Peyer's patch (tissue), 4 donors: ENCODE data around the gene ATP11B. TPM values are rescaled to one million over a fixed set of nuclear protein-coding genes. Genes with fewer than 3 reads are reported as not detected.

ENCODE experiments used
- DNase-seq, 3 donors: peaks; one replicate each; pipeline ENCODE4 v3.0.0-alpha.2; 2017 to 2019
- H3K27ac ChIP-seq, 4 donors: fragments of 200-600 bp; sonication (generic); one replicate each; pipeline ENCODE4 v1.5.1; 2016 to 2019
- H3K27me3 ChIP-seq, 2 donors: fragments of 200-600 bp; sonication (generic); one replicate each; pipeline ENCODE4 v1.5.1; 2019
- H3K36me3 ChIP-seq, 3 donors: fragments of 200-600 bp; sonication (generic); one replicate each; pipeline ENCODE4 v1.5.1; 2016 to 2019
- H3K4me1 ChIP-seq, 4 donors: fragments of 200-600 bp; sonication (generic); one replicate each; pipeline ENCODE4 v1.5.1; 2016 to 2019
- H3K4me3 ChIP-seq, 4 donors: fragments of 200-600 bp; sonication (generic); 1 replicate in 3 of 4; 2 replicates in 1 of 4; pipeline ENCODE4 v1.5.1; 2016 to 2019; ENCODE audit warnings: mild to moderate bottlenecking in 1 of 4
- H3K9me3 ChIP-seq, 4 donors: fragments of 200-600 bp; sonication (generic); one replicate each; pipeline ENCODE4 v1.5.1; 2016 to 2019; ENCODE audit warnings: mild to moderate bottlenecking in 1 of 4
- POLR2A ChIP-seq, 2 donors: fragments of 450-650 bp; IDR thresholded peaks; one replicate each; pipeline ENCODE4 v1.5.1; 2017; ENCODE audit warnings: antibody characterized with exemption in 2 of 2, mild to moderate bottlenecking in 2 of 2, moderate library complexity in 2 of 2
- total RNA-seq, 4 donors: library from RNA; depleted of rRNA; stranded (reverse); fragments of >200 nt; gene quantifications; one replicate each; pipeline ENCODE4 v1.1.0, GENCODE V29; 2016
- TF ChIP-seq, protein P1 (sequence below), 6 experiments: fragments of 450-650 bp in 4 of 6; fragments of 200-600 bp in 2 of 6; sonication (generic) in 1 of 6; IDR thresholded peaks; one replicate each; pipeline ENCODE4 v1.5.1; 2017 to 2019; ENCODE audit warnings: antibody characterized with exemption in 6 of 6, mild to moderate bottlenecking in 3 of 6, moderate library complexity in 1 of 6

ATP11B gene
- total RNA-seq, 4 donors from 2014 or later = 93.3 to 145 (median 116) TPM

DNA sequence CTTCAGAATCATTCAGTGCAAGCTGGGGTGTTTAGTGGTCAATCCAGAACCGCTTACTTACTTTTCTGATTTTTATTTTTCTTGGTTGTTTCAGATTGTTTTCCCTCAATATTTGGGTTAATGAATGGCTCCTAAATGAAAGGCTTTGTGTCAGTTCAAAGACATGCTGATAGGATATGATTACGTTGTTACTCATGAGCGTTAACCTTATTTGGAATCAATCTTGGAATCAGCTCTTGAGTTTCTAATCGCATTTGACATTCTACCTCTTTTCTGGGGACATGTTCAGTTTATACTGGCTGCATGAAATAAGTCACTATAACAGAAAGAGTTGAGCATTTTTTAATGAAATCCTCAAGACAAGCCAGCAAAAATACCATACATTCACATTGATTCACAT lies 50.2 kb downstream of the ATP11B start:
- Histone ChIP-seq H3K36me3 (peaks cover 0 to 65% (median 0%) of the 10 kb centered on the region in 3 donors), H3K27ac (no peak overlapping the region), H3K4me1 (no peaks in the 10 kb centered on the region), H3K4me3 (no peak overlapping the region), H3K27me3 (no peaks in the 10 kb centered on the region), H3K9me3 (no peaks in the 10 kb centered on the region)
- TF ChIP-seq POLR2A (IDR thresholded peaks at IDR 0.05) = no peak
- TF ChIP-seq, protein P1, sequence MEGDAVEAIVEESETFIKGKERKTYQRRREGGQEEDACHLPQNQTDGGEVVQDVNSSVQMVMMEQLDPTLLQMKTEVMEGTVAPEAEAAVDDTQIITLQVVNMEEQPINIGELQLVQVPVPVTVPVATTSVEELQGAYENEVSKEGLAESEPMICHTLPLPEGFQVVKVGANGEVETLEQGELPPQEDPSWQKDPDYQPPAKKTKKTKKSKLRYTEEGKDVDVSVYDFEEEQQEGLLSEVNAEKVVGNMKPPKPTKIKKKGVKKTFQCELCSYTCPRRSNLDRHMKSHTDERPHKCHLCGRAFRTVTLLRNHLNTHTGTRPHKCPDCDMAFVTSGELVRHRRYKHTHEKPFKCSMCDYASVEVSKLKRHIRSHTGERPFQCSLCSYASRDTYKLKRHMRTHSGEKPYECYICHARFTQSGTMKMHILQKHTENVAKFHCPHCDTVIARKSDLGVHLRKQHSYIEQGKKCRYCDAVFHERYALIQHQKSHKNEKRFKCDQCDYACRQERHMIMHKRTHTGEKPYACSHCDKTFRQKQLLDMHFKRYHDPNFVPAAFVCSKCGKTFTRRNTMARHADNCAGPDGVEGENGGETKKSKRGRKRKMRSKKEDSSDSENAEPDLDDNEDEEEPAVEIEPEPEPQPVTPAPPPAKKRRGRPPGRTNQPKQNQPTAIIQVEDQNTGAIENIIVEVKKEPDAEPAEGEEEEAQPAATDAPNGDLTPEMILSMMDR (IDR thresholded peaks at IDR 0.05) = no peak
- no peak for DNase-seq

DNA sequence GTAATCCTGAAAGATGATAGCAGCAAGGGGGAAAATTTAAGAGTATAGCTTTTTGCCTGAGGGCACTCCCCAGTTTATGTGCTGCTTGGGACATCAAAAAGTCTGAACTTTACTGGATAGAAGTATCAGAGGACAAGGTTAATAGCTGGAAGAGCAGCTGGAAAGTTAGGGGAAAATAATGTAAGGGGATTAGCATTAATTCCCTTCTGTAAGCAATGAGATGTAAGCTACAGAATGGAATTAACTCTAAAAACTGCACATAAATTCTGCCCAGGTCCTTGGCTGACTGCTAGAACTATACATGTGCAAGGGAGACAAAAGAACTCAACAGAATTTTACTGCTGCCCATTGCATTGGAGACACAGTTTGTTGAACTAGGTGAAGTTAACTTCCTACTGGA lies 55.6 kb downstream of the ATP11B start:
- H3K27ac ChIP-seq = no peak overlapping the region
- H3K27me3 ChIP-seq = no peaks in the 10 kb centered on the region
- no peaks in the 10 kb centered on the region for H3K4me1 ChIP-seq
- no peak overlapping the region for H3K4me3 ChIP-seq
- TF ChIP-seq, protein P1 (IDR thresholded peaks at IDR 0.05) = no peak
- no peak for TF ChIP-seq POLR2A (IDR thresholded peaks at IDR 0.05)
- H3K36me3 ChIP-seq = peaks cover 0 to 81% (median 0%) of the 10 kb centered on the region in 3 donors
- H3K9me3 ChIP-seq = no peaks in the 10 kb centered on the region
- no peak for DNase-seq

DNA sequence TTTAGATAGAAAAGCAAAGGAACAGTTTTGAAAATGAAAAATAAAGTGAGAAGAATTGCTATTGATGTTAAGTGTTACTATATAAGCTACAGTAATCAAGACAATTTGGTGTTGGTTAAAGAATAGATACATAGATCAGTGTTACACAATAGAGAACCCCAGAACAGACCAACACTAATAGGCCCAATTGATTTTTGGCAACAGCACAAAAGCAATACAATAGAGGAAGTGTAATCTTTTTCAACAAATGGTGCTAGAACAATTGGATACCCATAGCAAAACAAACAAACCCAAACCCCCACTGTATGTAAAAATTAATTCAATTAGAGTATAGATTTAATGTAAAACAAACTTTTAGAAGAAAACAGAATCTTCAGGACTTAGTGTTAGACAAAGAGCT lies 61.8 kb downstream of the ATP11B start:
- Histone ChIP-seq H3K36me3 (peaks cover 0 to 55% (median 0%) of the 10 kb centered on the region in 3 donors), H3K4me1 (no peaks in the 10 kb centered on the region), H3K27me3 (no peaks in the 10 kb centered on the region), H3K27ac (no peak overlapping the region), H3K4me3 (no peak overlapping the region), H3K9me3 (no peaks in the 10 kb centered on the region)
- DNase-seq = no peak
- TF ChIP-seq, protein P1 (IDR thresholded peaks at IDR 0.05) = no peak
- TF ChIP-seq POLR2A (IDR thresholded peaks at IDR 0.05) = no peak

DNA sequence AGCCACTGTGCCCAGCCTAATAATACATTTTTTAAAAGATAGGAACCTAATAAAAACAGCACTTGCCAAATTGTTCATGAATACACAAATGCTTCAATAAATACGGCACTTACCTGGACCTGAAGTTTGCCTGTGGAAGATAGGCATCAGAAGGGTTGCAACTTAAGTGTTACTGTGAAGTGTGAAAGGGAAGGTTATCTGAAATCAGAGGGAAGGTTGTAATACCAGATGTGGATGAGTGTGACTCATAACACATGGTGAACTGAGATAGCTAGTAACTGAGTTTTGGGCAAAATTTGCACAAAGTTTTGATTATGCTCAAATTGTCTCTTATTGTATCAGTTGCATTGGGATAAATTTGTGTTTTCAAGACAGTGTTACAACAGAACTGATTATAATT lies 68.0 kb downstream of the ATP11B start:
- no peak overlapping the region for H3K4me3 ChIP-seq
- TF ChIP-seq, protein P1 (IDR thresholded peaks at IDR 0.05) = no peak
- no peak for TF ChIP-seq POLR2A (IDR thresholded peaks at IDR 0.05)
- peaks cover 0 to 58% (median 0%) of the 10 kb centered on the region in 3 donors for H3K36me3 ChIP-seq
- no peak for DNase-seq
- H3K27me3 ChIP-seq = no peaks in the 10 kb centered on the region
- H3K27ac ChIP-seq = no peak overlapping the region
- no peaks in the 10 kb centered on the region for H3K4me1 ChIP-seq
- no peaks in the 10 kb centered on the region for H3K9me3 ChIP-seq

DNA sequence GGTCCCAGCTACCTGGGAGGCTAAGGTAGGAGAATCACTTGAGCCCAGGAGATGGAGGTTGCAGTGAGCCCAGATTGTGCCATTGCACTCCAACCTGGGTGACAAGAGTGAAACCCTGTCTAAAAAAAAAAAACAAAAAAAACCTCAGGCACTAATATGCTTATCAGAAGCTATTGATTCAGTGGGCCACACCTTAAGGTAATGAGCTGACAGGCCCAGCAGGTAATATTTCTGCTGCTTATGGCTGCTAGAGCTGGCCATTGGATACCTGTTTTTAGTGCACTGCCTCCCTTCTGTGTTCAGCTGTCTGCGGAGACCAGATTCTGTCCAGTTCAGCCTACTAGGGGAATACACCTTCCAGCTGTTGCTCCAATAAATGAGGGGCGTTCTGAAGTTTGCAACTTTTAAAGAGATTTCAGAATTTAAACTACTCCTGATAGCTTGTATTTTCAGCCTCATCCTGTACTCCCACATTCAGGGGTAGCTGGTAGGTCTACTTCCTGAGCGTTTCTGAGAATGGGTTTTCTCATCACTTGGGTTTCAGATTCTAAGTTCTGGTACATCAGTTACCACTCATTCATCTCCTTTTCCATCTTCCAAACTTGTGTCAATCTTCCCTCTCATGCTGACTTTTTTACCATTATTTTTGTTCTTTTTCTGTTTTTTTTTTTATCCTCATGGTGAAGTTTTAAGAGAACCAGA lies 69.0 kb downstream of the ATP11B start:
- Histone ChIP-seq H3K36me3 (peaks cover 0 to 62% (median 0%) of the 10 kb centered on the region in 3 donors), H3K27ac (no peak overlapping the region), H3K9me3 (no peaks in the 10 kb centered on the region), H3K4me1 (no peaks in the 10 kb centered on the region), H3K4me3 (no peak overlapping the region), H3K27me3 (no peaks in the 10 kb centered on the region)
- TF ChIP-seq, protein P1 (IDR thresholded peaks at IDR 0.05) = no peak
- TF ChIP-seq POLR2A (IDR thresholded peaks at IDR 0.05) = no peak
- DNase-seq = no peak
